Measurements from ENCODE around the gene CRYZL1.
"Not testable (repeated sequence)": the region's sequence is repeated elsewhere in the genome, so short reads cannot be mapped to it uniquely, and the experiment has no call there.

Gene CRYZL1

GRCh38 chr21:33641352-33642026, at the start of gene CRYZL1:
Gene CRYZL1 (minus strand): TSS chr21:33641741. CDS start chr21:33631551, 10,190 bp downstream.
- DNase-seq = peak; percentile 100

DNA sequence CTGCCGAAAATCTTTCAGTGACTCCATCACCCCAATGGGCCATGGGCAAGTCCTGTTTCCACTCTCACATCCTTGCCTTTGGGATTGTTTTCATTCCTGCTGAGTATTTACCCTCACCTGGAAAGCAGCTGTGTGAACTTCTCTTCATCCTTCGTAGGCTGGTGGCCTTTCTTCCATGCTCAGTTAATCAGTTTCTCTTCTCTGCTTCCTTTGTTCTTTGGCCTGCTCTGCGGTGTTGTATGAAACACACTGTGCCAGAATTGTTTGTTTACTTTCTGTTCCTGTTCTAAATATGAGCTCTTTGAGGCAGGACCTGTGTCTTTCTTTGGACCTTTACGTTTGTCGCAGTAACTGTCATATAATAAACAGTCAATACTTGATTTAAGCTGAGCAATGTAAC, 49.3 kb upstream of the CRYZL1 start:
- DNase-seq = no peak

DNA sequence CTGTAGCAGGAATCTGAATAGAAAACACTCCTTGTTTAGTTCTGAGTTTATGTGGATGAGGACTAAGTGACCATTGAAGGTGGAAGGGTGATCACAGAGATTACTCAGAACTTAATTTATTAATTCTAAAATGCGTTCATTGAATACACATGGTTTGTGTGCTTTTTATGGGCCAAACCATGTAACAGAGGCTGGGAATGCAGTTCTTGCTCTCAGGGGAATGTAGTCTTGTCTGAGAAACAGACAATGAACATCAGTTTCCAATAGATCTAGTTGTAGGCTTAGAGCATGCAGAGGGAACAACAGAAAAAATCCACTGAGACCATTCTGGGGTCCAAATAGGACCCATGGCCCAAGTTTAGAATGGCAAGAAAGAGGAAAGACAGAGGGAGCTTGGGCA, 46.8 kb upstream of the CRYZL1 start:
- DNase-seq = no peak

- DNase-seq = no peak
Measured at GRCh38 chr21:33687634-33688033, 46.1 kb upstream of the CRYZL1 start.

GRCh38 chr21:33686386-33686785, 44.8 kb upstream of the CRYZL1 start:
- no peak for DNase-seq

- DNase-seq = no peak
Measured at GRCh38 chr21:33685613-33686197, 44.2 kb upstream of the CRYZL1 start.

DNA sequence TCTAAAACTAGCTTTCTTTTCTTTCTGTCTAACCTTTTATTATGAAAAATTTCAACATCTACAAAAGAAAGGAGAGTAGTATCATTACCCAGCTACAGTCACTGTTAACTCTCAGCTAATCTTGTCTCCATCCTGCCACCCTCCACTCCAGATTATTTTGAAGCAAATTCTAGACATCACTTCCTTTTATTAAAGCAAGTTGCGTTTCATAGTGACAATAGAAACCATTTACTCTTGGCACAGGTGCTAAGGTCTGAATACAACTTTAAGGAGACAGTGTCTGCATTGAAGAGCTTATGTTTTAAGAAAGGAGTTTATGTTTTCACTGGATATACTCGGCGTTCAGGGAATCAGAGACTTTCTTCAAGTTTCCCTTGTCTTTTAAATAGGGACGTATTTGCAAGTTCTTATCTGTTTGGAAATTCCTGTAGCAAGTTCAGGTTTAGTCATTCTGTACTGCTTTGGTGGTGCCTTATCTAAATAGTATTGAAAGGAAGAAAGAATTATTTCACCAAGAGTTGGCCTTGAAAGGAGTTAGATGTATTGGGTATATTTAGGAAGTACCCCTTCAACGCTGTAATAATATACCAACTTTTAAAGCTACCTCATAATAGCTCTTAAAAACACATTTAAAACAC, 43.5 kb upstream of the CRYZL1 start:
- DNase-seq = no peak

DNA sequence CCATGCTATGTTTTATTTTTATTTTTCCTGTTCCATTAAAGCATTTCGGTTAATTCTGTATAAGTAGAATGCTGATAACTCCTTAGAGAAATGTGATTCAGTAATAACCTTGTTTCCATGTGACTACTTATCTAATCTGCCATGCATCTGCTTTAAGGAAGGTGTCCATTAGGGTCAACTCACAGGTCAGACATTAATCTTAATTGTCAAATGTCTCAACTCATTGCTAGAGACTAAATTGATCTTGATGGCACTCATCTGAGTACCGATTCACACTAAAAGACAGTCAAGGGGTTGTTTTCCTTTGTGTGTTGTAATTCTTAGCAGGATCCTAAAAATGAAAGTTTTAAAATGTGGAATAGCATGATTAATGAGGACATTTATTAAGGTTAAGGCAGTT, 42.5 kb upstream of the CRYZL1 start:
- DNase-seq = no peak

DNA sequence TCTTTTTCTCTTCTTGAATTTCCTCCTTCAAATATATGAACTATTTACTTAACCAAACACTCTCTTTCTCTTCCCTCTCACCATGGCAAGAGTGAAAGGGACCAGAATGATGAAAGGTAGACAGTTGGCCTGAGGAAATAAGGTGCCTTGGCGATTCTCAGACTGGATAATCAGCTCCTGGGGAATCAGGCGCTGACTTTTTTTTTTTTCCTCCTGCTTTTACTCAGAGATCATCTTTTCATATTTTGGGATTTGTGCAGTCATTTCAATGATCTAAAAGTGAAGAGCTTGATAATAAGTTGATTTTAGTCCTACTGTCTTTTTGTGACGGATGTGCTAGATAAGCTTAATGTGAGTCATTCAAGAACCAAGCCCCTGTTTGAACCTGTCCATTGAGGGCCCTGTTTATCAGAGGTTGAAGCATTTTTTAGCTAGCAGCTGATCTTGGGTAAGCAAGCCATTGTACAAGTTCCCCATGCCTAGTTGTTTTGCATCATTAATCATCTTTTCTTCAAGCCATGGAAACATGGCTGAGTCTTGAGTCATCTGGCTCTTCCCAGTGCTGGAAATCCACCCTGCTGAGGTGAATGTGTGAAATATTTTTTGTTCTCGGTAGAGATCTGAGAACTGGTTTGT, 41.6 kb upstream of the CRYZL1 start:
- DNase-seq = no peak

- DNase-seq = no peak
Measured at GRCh38 chr21:33680870-33681269, 39.3 kb upstream of the CRYZL1 start.

DNA sequence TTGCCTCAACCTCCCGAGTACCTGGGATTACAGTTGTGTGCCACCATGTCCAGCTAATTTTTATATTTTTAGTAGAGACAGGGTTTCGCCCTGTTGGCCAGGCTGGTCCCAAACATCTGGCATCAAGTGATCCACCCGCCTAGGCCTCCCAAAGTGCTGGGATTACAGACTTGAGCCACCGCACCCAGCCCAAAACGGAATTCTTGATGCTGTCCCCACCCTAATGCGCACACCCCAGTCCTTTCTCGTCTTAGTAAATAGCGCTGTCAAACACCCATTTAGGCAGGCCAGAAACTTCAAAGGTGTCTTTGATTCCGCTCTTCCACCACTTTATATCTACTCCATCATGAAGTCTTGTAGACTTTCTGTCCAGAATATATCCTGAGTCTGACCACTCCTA, 35.9 kb upstream of the CRYZL1 start:
- DNase-seq = no peak

GRCh38 chr21:33676666-33677065, 35.1 kb upstream of the CRYZL1 start:
- DNase-seq = not testable (repeated sequence)

GRCh38 chr21:33674226-33674625, 32.7 kb upstream of the CRYZL1 start:
- DNase-seq = no peak

DNA sequence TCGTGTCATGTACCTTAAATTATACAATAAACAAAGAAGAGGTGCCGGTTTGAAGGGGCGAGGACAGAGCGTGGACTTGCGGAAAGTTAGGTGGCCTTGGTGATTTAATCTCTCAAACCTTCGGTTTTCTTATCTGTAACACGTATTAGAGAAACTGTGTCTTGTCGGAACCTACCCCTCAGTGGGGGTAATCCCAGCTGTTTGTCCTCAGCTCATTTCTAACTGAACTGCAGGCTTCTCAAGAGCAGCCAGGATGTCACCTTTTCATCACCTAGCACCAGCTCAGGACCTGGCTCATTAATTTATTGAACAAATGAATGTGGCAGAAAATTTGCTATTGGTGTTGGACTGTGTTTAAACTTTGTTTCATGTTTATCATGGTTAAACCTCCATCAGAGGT, 31.9 kb upstream of the CRYZL1 start:
- DNase-seq = no peak

DNA sequence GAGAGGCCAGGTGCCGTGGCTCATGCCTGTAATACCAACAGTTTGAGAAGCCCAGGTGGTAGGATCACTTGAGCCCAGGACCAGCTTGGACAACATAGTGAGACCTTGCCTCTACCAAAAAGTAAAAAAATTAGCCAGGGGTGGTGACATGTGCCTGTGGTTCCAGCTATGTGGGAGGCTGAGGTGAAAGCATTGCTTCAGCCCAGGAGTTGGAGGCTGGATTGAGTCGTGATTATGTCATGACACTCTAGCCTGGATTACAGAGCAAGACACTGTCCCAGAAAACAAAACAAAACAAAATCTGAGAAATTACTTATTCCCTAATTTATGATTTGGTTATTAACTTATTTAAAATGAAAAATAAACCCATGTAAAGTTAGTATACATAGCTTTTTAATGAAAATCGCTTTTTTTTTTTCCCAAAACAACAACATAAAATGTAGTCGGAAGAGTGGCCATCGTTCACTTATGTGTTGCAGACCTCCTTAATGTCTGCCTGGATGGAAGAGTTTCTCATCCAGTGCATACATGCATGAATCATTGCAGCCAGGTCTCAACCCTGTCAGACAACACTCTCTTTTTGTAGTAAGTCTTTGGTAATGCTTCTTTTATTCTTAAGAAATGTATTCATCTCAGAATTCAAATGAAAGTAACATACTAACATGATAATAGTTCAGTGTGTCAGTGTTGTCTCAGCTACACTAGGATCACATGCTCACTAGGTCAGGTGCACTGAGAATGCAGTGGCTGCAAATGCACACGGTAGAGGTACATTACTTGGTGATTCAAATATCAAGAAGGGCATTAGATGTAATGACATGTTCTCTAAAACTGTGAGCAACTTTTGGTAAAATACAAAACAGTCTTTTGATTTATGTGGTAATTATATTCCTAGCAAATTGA, 28.8 kb upstream of the CRYZL1 start:
- DNase-seq = no peak

GRCh38 chr21:33668620-33669019, 27.1 kb upstream of the CRYZL1 start:
- DNase-seq = no peak

GRCh38 chr21:33668180-33668579, 26.6 kb upstream of the CRYZL1 start:
- no peak for DNase-seq

GRCh38 chr21:33667636-33668035, 26.1 kb upstream of the CRYZL1 start:
- no peak for DNase-seq

DNA sequence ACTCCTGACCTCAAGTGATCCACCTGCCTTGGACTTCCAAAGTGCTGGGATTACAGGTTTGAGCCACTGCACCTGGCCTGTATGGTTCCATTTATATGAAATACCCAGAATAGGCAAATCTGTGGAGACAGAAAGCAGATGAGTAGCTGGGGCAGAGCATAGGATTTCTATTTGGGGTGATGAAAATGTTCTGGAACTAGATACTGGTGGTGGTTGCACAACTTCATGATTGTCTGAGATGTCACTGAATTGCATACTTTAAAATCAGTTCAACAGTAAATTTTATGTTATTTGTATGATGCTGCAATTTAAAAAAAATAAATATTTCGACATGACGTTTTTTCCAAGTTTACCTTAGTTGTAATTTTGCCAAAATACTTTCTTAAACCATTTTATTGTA, 24.6 kb upstream of the CRYZL1 start:
- no peak for DNase-seq

GRCh38 chr21:33664135-33664534, 22.6 kb upstream of the CRYZL1 start:
- DNase-seq = no peak

DNA sequence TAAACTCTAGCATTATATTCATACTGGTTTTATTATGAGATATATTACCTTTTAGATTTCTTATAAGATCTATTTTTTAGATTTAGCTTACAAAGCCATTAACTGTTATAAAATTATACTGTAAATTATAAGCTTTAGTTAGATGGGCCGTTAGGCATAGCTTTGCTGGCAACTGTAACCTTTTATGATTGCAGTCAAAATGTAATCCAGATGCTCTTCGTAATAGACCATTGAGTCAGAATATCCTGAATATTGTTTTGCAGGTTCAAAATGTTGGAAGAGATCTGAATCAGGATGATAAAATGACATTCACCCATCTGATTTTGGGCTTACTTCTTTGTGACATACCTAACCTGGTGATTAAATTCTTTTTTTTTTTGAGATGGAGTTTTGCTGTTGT, 21.7 kb upstream of the CRYZL1 start:
- no peak for DNase-seq

GRCh38 chr21:33662046-33662445, 20.5 kb upstream of the CRYZL1 start:
- no peak for DNase-seq

DNA sequence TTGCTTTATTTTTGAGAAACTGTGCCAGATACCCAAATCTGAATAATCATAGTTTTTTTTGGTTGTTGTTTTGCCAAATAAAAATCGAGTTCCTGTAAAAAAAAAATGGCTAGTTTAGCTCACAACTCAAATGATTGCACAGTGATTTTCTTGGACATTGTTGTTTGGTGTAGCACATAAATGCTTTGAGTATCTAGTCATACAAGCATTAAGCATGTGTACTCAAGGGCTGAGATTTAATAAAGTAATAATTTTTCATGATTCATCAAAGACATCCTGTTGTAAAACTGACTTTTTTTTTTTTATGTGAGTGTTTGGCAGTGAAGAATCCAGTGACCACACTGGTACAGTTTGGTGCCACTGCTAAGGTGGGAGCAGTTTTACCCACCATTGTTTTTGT, 19.6 kb upstream of the CRYZL1 start:
- DNase-seq = no peak
